ENCODE results near the gene CBY1. TPM values are rescaled to one million over a fixed set of nuclear protein-coding genes. Genes with fewer than 3 reads are reported as not detected.

Gene CBY1
- total and polyA plus RNA-seq, 7 donors = 23.6 to 47.8 (median 35.6) TPM

DNA sequence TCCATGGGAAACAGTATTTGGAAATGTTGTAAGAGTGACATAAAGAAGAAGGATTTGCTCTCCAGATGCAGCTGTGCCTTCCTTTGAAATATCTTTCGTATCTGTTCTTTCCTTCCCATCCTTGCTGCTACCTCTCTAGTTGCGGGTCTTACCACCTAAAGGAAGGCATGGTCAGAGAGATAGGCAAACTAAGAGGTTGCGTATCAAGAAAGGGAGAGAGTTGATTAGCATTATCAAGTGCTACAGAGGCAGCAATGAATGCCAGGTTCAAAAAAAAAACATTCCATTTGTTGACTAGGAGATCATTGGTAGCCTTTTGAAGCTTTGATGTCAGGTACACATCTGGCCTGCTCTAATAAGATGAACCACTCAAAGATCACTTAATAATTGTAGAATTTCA, 53.9 kb downstream of the CBY1 start:
- no peak for DNase-seq
- 93 to 94% methylated on average over 3 of the region's 3 CpGs for WGBS, 2 donors
- Histone ChIP-seq H3K27ac (no peak overlapping the region), H3K36me3 (peaks cover 0 to 26% (median 2%) of the 10 kb centered on the region in 4 donors), H3K9me3 (no peaks in the 10 kb centered on the region), H3K4me3 (no peak overlapping the region), H3K27me3 (no peaks in the 10 kb centered on the region), H3K4me1 (peaks cover 0 to 37% (median 26%) of the 10 kb centered on the region in 4 donors)
- TF ChIP-seq POLR2AphosphoS5 (IDR thresholded peaks at IDR 0.05) = no peak
- TF ChIP-seq POLR2A (IDR thresholded peaks at IDR 0.05) = no peak
- intact Hi-C loops (cut with DNase I) = no loop called here

DNA sequence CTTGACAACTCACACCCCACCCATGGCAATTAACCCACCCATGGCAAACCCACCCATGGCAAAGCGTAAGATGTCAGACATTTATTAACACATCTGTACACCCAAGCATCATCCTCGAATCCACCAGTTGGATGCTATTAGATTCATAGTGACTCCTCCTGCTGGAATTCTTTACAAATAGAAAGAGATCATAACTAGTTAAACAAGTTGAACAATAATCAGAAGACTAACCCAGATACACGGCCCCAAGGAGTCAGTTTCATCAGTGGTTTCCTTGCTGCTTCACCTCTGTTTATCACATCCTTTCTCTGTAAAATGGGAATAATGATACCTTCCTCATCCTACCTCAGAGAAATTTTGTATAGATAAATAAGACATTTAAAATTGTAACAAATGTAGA, 54.4 kb downstream of the CBY1 start:
- WGBS, 2 donors = 67 to 84% methylated on average over 3 of the region's 3 CpGs
- no peaks in the 10 kb centered on the region for H3K9me3 ChIP-seq
- TF ChIP-seq, protein P1, sequence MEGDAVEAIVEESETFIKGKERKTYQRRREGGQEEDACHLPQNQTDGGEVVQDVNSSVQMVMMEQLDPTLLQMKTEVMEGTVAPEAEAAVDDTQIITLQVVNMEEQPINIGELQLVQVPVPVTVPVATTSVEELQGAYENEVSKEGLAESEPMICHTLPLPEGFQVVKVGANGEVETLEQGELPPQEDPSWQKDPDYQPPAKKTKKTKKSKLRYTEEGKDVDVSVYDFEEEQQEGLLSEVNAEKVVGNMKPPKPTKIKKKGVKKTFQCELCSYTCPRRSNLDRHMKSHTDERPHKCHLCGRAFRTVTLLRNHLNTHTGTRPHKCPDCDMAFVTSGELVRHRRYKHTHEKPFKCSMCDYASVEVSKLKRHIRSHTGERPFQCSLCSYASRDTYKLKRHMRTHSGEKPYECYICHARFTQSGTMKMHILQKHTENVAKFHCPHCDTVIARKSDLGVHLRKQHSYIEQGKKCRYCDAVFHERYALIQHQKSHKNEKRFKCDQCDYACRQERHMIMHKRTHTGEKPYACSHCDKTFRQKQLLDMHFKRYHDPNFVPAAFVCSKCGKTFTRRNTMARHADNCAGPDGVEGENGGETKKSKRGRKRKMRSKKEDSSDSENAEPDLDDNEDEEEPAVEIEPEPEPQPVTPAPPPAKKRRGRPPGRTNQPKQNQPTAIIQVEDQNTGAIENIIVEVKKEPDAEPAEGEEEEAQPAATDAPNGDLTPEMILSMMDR (IDR thresholded peaks at IDR 0.05) = no peak
- no peak for TF ChIP-seq POLR2A (IDR thresholded peaks at IDR 0.05)
- TF ChIP-seq POLR2AphosphoS5 (IDR thresholded peaks at IDR 0.05) = no peak
- no peak for TF ChIP-seq EP300 (IDR thresholded peaks at IDR 0.05)
- no peak overlapping the region for H3K27ac ChIP-seq
- DNase-seq = peak; percentile 25
- intact Hi-C loops (cut with DNase I) = no loop called here
- no peaks in the 10 kb centered on the region for H3K27me3 ChIP-seq
- H3K36me3 ChIP-seq = peaks cover 0 to 30% (median 3%) of the 10 kb centered on the region in 4 donors
- H3K4me1 ChIP-seq = peaks cover 0 to 37% (median 26%) of the 10 kb centered on the region in 4 donors
- H3K4me3 ChIP-seq = no peak overlapping the region

DNA sequence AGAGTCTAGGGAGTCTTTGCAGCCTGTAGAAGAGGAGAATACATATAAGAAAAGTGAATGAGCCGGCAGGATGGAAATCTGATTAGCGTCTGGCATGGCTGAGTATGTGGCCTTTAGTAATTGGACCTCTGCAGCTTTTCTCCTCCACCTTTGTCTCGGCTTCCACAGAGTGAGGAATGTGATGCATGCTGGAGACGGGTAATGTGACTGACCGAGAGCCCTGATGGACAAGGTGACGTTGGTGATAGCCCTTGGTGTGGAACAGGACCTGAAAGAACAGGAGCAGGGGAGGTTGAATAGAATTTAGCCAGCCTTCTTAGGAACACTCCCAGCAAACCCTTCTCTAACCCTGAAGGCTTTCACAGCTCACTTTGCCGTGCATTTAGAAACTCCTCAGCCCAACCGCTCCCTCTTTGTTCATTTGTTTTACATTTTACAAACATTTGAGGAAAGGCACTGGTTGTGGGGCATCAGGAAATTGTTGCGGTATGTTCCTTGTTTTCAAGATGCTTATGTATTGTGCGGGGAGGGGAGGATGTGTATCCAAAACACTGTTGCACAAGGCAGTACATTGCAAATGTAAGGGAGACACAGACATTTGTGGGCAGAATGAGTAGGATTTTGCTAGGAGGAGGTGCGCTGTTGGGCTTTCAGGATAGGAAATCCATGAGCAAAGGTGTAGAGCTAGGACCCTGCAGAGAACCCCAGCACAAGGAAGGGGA, 56.2 kb downstream of the CBY1 start:
- peak; percentile 18 for DNase-seq
- 91 to 92% methylated on average over 11 of the region's 11 CpGs for WGBS, 2 donors
- no peaks in the 10 kb centered on the region for H3K27me3 ChIP-seq
- intact Hi-C loops (cut with DNase I) = no loop called here
- no peak overlapping the region for H3K27ac ChIP-seq
- peaks cover 8 to 47% (median 17%) of the 10 kb centered on the region in 4 donors for H3K36me3 ChIP-seq
- TF ChIP-seq POLR2AphosphoS5 (IDR thresholded peaks at IDR 0.05) (no peak), EP300 (IDR thresholded peaks at IDR 0.05) (no peak), POLR2A (IDR thresholded peaks at IDR 0.05) (no peak)
- TF ChIP-seq, protein P1 (IDR thresholded peaks at IDR 0.05) = no peak
- no peak overlapping the region for H3K4me3 ChIP-seq
- peaks cover 0 to 26% (median 17%) of the 10 kb centered on the region in 4 donors for H3K4me1 ChIP-seq
- H3K9me3 ChIP-seq = no peaks in the 10 kb centered on the region

GRCh38 chr22:38713921-38714320, 57.5 kb downstream of the CBY1 start:
- H3K36me3 ChIP-seq = peaks cover 8 to 58% (median 17%) of the 10 kb centered on the region in 4 donors
- DNase-seq = no peak
- H3K4me3 ChIP-seq = no peak overlapping the region
- no peak for TF ChIP-seq POLR2AphosphoS5 (IDR thresholded peaks at IDR 0.05)
- no peak for TF ChIP-seq POLR2A (IDR thresholded peaks at IDR 0.05)
- TF ChIP-seq, protein P1 (IDR thresholded peaks at IDR 0.05) = no peak
- TF ChIP-seq EP300 (IDR thresholded peaks at IDR 0.05) = no peak
- intact Hi-C loops (cut with DNase I) = no loop called here
- no peaks in the 10 kb centered on the region for H3K9me3 ChIP-seq
- WGBS, 2 donors = 94 to 95% methylated on average over 8 of the region's 8 CpGs
- peaks cover 0 to 29% (median 17%) of the 10 kb centered on the region in 4 donors for H3K4me1 ChIP-seq
- H3K27me3 ChIP-seq = no peaks in the 10 kb centered on the region
- no peak overlapping the region for H3K27ac ChIP-seq

- Histone ChIP-seq H3K27me3 (no peaks in the 10 kb centered on the region), H3K4me1 (peaks cover 0 to 30% (median 19%) of the 10 kb centered on the region in 4 donors), H3K27ac (no peak overlapping the region), H3K9me3 (no peaks in the 10 kb centered on the region), H3K4me3 (no peak overlapping the region), H3K36me3 (peaks cover 8 to 56% (median 16%) of the 10 kb centered on the region in 4 donors)
- intact Hi-C loops (cut with DNase I) = no loop called here
- no peak for DNase-seq
- TF ChIP-seq POLR2A (IDR thresholded peaks at IDR 0.05) (no peak), POLR2AphosphoS5 (IDR thresholded peaks at IDR 0.05) (no peak), EP300 (IDR thresholded peaks at IDR 0.05) (no peak)
- TF ChIP-seq, protein P1 (IDR thresholded peaks at IDR 0.05) = no peak
- WGBS, 2 donors = 88% methylated on average over 9 of the region's 9 CpGs
Observed at GRCh38 chr22:38715176-38715764, 58.8 kb downstream of the CBY1 start.
